B cell (primary cell): ENCODE results near the gene LDHAL6A. TPM values are rescaled to one million over a fixed set of nuclear protein-coding genes. Genes with fewer than 3 reads are reported as not detected.
A peak's percentile ranks its signal among the peaks of the same experiment; 100 is the strongest.

Experiments used
- ATAC-seq: fragments of 200-7000 bp; cut with Tn5 transposase; one replicate; pipeline ENCODE4 v1.10.0; 2021; ENCODE audit warnings: low read depth, mild to moderate bottlenecking, moderate number of reproducible peaks, moderate library complexity
- CTCF ChIA-PET: fragments of 350-600 bp; sonication (Branson Sonifier 250); formaldehyde crosslinking; loops from one replicate; lab custom pipeline; 2021; ENCODE audit warnings: antibody characterized with exemption, inconsistent platforms; lab: Charles Lee
- POLR2A ChIA-PET: fragments of 350-600 bp; sonication (Branson Sonifier 250); formaldehyde crosslinking; loops from one replicate; lab custom pipeline; 2021; ENCODE audit warnings: antibody characterized with exemption; lab: Charles Lee
- DNase-seq: peaks from one replicate; pipeline ENCODE4 v3.0.0; 2013
- H2AFZ ChIP-seq: 2 replicates; pipeline ENCODE4 v1.6.1; 2012; ENCODE audit warnings: mild to moderate bottlenecking, low read depth, low read length; ENCODE audit not compliant: insufficient read depth, poor library complexity, severe bottlenecking
- H3K27ac ChIP-seq, 2 donors: 1 replicate in 1 of 2; 2 replicates in 1 of 2; pipeline ENCODE4 v1.5.1; 2012 to 2013; ENCODE audit warnings: low read length in 2 of 2, mild to moderate bottlenecking in 2 of 2, moderate library complexity in 1 of 2
- H3K27me3 ChIP-seq, 4 experiments: fragments of 200-600 bp in 1 of 4; sonication (generic) in 1 of 4; replicated peaks in 1 of 4; 1 replicate in 2 of 4; 2 replicates in 2 of 4; pipeline versions ENCODE4 v1.6.1 to v1.7.0; 2013 to 2016; ENCODE audit warnings: low read length in 3 of 4, mild to moderate bottlenecking in 2 of 4, mixed read lengths in 1 of 4, moderate library complexity in 1 of 4; ENCODE audit not compliant: insufficient read depth in 4 of 4, control insufficient read depth in 3 of 4; ENCODE audit errors: control extremely low read depth in 1 of 4
- H3K36me3 ChIP-seq, 2 experiments: replicated peaks in 1 of 2; 1 replicate in 1 of 2; 2 replicates in 1 of 2; pipeline versions ENCODE4 v1.6.1 to v1.7.1; 2013; ENCODE audit warnings: low read length in 1 of 2; ENCODE audit not compliant: insufficient read depth in 2 of 2, control insufficient read depth in 1 of 2; ENCODE audit errors: control extremely low read depth in 1 of 2, extremely low read depth in 1 of 2
- H3K4me1 ChIP-seq, 2 donors: fragments of 200-600 bp in 1 of 2; sonication (generic) in 1 of 2; 1 replicate in 1 of 2; 2 replicates in 1 of 2; pipeline versions ENCODE4 v1.5.1 to v1.6.1; 2013 to 2017; ENCODE audit warnings: low read length in 2 of 2; ENCODE audit not compliant: control insufficient read depth in 2 of 2, insufficient read depth in 2 of 2
- H3K4me2 ChIP-seq: replicated peaks from 2 replicates; pipeline ENCODE3; 2012; ENCODE audit warnings: mild to moderate bottlenecking, low read depth, low read length; ENCODE audit not compliant: poor library complexity, severe bottlenecking
- H3K4me3 ChIP-seq, 5 experiments: fragments of 200-600 bp in 1 of 5; sonication (generic) in 1 of 5; 1 replicate in 3 of 5; 2 replicates in 2 of 5; pipeline versions ENCODE4 v1.5.1 to v1.7.0; 2011 to 2016; ENCODE audit warnings: low read length in 4 of 5, mild to moderate bottlenecking in 4 of 5, low read depth in 2 of 5, control low read depth in 1 of 5, moderate library complexity in 1 of 5; ENCODE audit not compliant: insufficient read depth in 1 of 5; ENCODE audit errors: control extremely low read depth in 1 of 5, extremely low read depth in 1 of 5
- H3K79me2 ChIP-seq: fragments of 200-600 bp; sonication (generic); one replicate; pipeline ENCODE4 v1.6.0; 2016; ENCODE audit warnings: low read length; ENCODE audit not compliant: control insufficient read depth, insufficient read depth
- H3K9ac ChIP-seq: fragments of 200-600 bp; sonication (generic); 2 replicates; pipeline ENCODE4 v1.6.1; 2017; ENCODE audit warnings: mild to moderate bottlenecking, low read length, moderate library complexity
- H3K9me3 ChIP-seq, 3 donors: one replicate each; pipeline versions ENCODE4 v1.6.1 to v1.7.1; 2013; ENCODE audit warnings: low read length in 2 of 3; ENCODE audit not compliant: control insufficient read depth in 2 of 3, insufficient read depth in 1 of 3; ENCODE audit errors: control extremely low read depth in 1 of 3
- H4K20me1 ChIP-seq: 2 replicates; pipeline ENCODE4 v1.6.0; 2012; ENCODE audit warnings: mild to moderate bottlenecking, low read length; ENCODE audit not compliant: insufficient read depth, control insufficient read depth, poor library complexity, severe bottlenecking
- H3K27ac Mint-ChIP-seq: one replicate; pipeline ENCODE4 v1.8.0; 2021; ENCODE audit warnings: mixed read lengths
- H3K27me3 Mint-ChIP-seq: one replicate; pipeline ENCODE4 v1.8.0; 2021; ENCODE audit warnings: mixed read lengths
- H3K4me1 Mint-ChIP-seq: one replicate; pipeline ENCODE4 v1.8.0; 2021; ENCODE audit warnings: mixed read lengths
- H3K4me3 Mint-ChIP-seq: one replicate; pipeline ENCODE4 v1.8.0; 2021; ENCODE audit warnings: mixed read lengths
- H3K9me3 Mint-ChIP-seq: one replicate; pipeline ENCODE4 v1.8.0; 2022; ENCODE audit warnings: mixed read lengths; ENCODE audit not compliant: insufficient read depth
- EZH2 ChIP-seq: IDR thresholded peaks from 2 replicates; pipeline ENCODE4 v1.6.1; 2012; ENCODE audit warnings: borderline replicate concordance, low read depth, mild to moderate bottlenecking, moderate library complexity, low read length; ENCODE audit not compliant: insufficient read depth, poor library complexity, severe bottlenecking
- WGBS: methylation state at CpG from one replicate; pipeline ENCODE4 v1.1.5; 2013; ENCODE audit warnings: missing lambda C conversion rate; ENCODE audit not compliant: insufficient coverage; 5-methylcytosine and 5-hydroxymethylcytosine counted together
- intact Hi-C: fragments of 100-400 bp; cut with micrococcal nuclease; formaldehyde crosslinking; loops from one replicate; pipeline ENCODE4 v1.10.0; 2022
- polyA plus RNA-seq: library from polyadenylated mRNA; depleted of rRNA; stranded (reverse); fragments of >200 nt; gene quantifications from 2 replicates; pipeline ENCODE4 v1.2.3, GENCODE V29; 2012
- total RNA-seq, 2 donors: library from RNA; stranded (reverse); fragments of 120-200 nt in 1 of 2; gene quantifications; 1 replicate in 1 of 2; 2 replicates in 1 of 2; pipeline versions ENCODE4 v1.2.3 to v1.2.4, GENCODE V29; 2013 to 2022
- TF ChIP-seq, protein P1 (sequence below): fragments of 200-600 bp; IDR thresholded peaks from one replicate; pipeline ENCODE4 v1.8.0; 2022; ENCODE audit warnings: antibody characterized with exemption, mild to moderate bottlenecking

The LDHAL6A gene
- total and polyA plus RNA-seq, 2 donors (not counting 1 experiment from before 2014, with no cell fraction given) = 0.12 to 0.27 TPM

DNA sequence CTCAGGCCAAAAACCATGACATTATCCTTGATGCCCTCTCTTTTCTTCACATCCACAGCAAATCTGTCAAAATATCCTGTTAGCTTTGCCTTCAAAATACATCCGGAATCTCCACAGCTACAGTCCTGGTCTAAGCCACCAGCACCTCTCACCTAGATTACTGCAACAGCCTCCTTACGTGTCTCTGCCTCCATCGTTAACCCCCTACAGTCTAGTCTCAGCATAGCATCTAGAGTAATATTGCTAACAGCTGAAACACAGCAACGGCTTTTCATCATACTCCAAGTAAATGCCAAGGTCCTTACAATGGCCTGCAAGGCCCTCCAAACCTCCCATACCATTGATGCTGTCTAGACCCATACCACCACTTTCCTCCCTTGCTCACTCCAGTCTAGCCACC lies 66.7 kb downstream of the LDHAL6A start:
- Histone ChIP-seq H3K9me3 (no peaks in the 10 kb centered on the region), H3K79me2 (peaks cover 71% of the 10 kb centered on the region), H3K4me1 (peaks cover 8% of the 10 kb centered on the region in 2 donors), H3K9ac (no peak overlapping the region), H4K20me1 (peaks cover 26% of the 10 kb centered on the region), H3K27me3 (no peaks in the 10 kb centered on the region), H2AFZ (no peak overlapping the region), H3K27ac (no peak overlapping the region), H3K36me3 (peaks cover 0 to 28% of the 10 kb centered on the region in 2 experiments), H3K4me2 (no peak overlapping the region), H3K4me3 (no peak overlapping the region)
- Mint-ChIP-seq H3K4me3 (no peak overlapping the region), H3K27ac (peak overlapping the region; percentile 15), H3K9me3 (no peaks in the 10 kb centered on the region), H3K4me1 (peaks cover 42% of the 10 kb centered on the region), H3K27me3 (no peaks in the 10 kb centered on the region)
- TF ChIP-seq, protein P1, sequence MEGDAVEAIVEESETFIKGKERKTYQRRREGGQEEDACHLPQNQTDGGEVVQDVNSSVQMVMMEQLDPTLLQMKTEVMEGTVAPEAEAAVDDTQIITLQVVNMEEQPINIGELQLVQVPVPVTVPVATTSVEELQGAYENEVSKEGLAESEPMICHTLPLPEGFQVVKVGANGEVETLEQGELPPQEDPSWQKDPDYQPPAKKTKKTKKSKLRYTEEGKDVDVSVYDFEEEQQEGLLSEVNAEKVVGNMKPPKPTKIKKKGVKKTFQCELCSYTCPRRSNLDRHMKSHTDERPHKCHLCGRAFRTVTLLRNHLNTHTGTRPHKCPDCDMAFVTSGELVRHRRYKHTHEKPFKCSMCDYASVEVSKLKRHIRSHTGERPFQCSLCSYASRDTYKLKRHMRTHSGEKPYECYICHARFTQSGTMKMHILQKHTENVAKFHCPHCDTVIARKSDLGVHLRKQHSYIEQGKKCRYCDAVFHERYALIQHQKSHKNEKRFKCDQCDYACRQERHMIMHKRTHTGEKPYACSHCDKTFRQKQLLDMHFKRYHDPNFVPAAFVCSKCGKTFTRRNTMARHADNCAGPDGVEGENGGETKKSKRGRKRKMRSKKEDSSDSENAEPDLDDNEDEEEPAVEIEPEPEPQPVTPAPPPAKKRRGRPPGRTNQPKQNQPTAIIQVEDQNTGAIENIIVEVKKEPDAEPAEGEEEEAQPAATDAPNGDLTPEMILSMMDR = no peak
- TF ChIP-seq EZH2 = no peak
- ATAC-seq (no peak), DNase-seq (no peak)
- intact Hi-C loops = loop anchor here (10.0 kb wide), 1 partner anchor 278 kb away; the partner anchor contains the start of gene SAA2
- CTCF ChIA-PET = no interaction called here
- whole genome bisulfite sequencing = 96% methylated on average over 4 of the region's 4 CpGs
- POLR2A ChIA-PET = interaction anchor here (0.6 kb wide), 1 partner anchor 10 kb away, joined by 3 read pairs; no protein-coding TSS in a partner anchor

DNA sequence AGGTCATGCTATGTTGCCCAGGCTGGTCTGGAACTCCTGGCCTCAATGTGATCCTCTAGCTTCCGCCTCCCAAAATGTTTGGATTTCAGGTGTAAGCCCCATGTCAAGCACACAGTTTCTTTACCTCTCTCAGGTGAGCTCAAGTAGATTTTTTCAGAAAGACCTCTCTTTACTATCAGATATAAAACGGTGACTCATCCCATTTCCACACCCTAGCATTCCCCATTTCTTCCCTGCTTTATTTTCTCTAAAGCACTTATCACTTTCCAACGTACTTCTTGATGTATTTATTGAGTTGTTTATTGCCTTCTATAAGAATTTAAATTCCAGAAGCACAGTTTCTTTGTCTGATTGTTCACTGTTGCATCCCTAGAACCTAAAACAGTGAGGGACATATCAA lies 67.4 kb downstream of the LDHAL6A start:
- 100% methylated on average over 1 of the region's 3 CpGs for WGBS
- Mint-ChIP-seq H3K27me3 (no peaks in the 10 kb centered on the region), H3K4me1 (peaks cover 47% of the 10 kb centered on the region), H3K27ac (no peak overlapping the region), H3K4me3 (no peak overlapping the region), H3K9me3 (no peaks in the 10 kb centered on the region)
- no peak overlapping the region for H3K27ac ChIP-seq
- DNase-seq (no peak), ATAC-seq (no peak)
- H3K4me1 ChIP-seq = peaks cover 14% of the 10 kb centered on the region in 2 donors
- H3K79me2 ChIP-seq = peaks cover 76% of the 10 kb centered on the region
- no peak overlapping the region for H2AFZ ChIP-seq
- no peaks in the 10 kb centered on the region for H3K9me3 ChIP-seq
- intact Hi-C loops = loop anchor here (10.0 kb wide), 1 partner anchor 278 kb away; the partner anchor contains the start of gene SAA2
- peaks cover 0 to 22% of the 10 kb centered on the region in 2 experiments for H3K36me3 ChIP-seq
- ChIA-PET CTCF (no interaction called here), POLR2A (no interaction called here)
- TF ChIP-seq, protein P1 = no peak
- TF ChIP-seq EZH2 = no peak
- no peak overlapping the region for H3K4me2 ChIP-seq
- no peak overlapping the region for H3K4me3 ChIP-seq
- no peaks in the 10 kb centered on the region for H3K27me3 ChIP-seq
- H4K20me1 ChIP-seq = peaks cover 26% of the 10 kb centered on the region
- H3K9ac ChIP-seq = no peak overlapping the region
